Measurements from ENCODE around the gene NDUFB5. TPM values are rescaled to one million over a fixed set of nuclear protein-coding genes. Genes with fewer than 3 reads are reported as not detected.

The NDUFB5 gene
- total and polyA plus RNA-seq, 10 of the 15 experiments (the other 5 are each of a cell fraction or from before 2014, with no cell fraction given): 82.0 to 320 (median 126) TPM

GRCh38 chr3:179562591-179563270 is 41.9 kb upstream of the NDUFB5 start, which contains the start of gene ACTL6A:
Gene ACTL6A (plus strand): TSS chr3:179562926. CDS start chr3:179563093, 167 bp downstream.
- peak within 1 kb of the TSS; percentile 95 for H2AFZ ChIP-seq (ENCODE audit: control insufficient read depth, low read depth, low read length)
- peaks cover 44% of the 10 kb centered on the region for H3K79me2 ChIP-seq (ENCODE audit: control insufficient read depth, insufficient read depth, low read length)
- H3K9me3 ChIP-seq (replicated peaks; ENCODE audit: control insufficient read depth, insufficient read depth, low read length): no peaks in the 10 kb centered on the region
- peak within 1 kb of the TSS; percentile 96 for H3K4me3 ChIP-seq
- H4K20me1 ChIP-seq (ENCODE audit: control insufficient read depth, insufficient read depth): no peaks in the 10 kb centered on the region
- H3K9ac ChIP-seq (ENCODE audit: control insufficient read depth, insufficient read depth, low read length): peak within 1 kb of the TSS; percentile 84
- DNase-seq (ENCODE audit: low read depth, low spot score): peak; percentile 98
- H3K4me1 ChIP-seq (ENCODE audit: control insufficient read depth, insufficient read depth, low read length): no peaks in the 10 kb centered on the region
- no TSS peak for BruUV-seq (replicated peaks)
- ATAC-seq: peak; percentile 96
- SMC1A ChIA-PET (ENCODE audit: uncharacterized antibody, unreplicated experiment): interaction anchor here (0.8 to 1.7 kb wide), 12 partner anchors 41 to 547 kb away, joined by 3 to 9 read pairs (median 4); partner anchors contain the start of genes MFN1, MRPL47 and NDUFB5
- RAD21 ChIA-PET (ENCODE audit: unreplicated experiment): interaction anchor here (0.7 to 2.0 kb wide), 19 partner anchors 42 to 547 kb away, joined by 3 to 12 read pairs (median 4); partner anchors contain the start of genes MRPL47, NDUFB5 and ZNF639
- peak within 1 kb of the TSS; percentile 75 for H3K27ac ChIP-seq (ENCODE audit: control insufficient read depth, insufficient read depth)
- peak within 1 kb of the TSS; percentile 91 for H3K4me2 ChIP-seq (ENCODE audit: control insufficient read depth, insufficient read depth)
- intact Hi-C loops (cut with micrococcal nuclease; ENCODE audit: unreplicated experiment) (loop anchor here (1.0 to 5.0 kb wide), 2 partner anchors 238 to 545 kb away; no protein-coding TSS in a partner anchor), in situ Hi-C loops (cut with MboI) (loop anchor here (10.0 to 25.0 kb wide), 2 partner anchors 548 to 1125 kb away; no protein-coding TSS in a partner anchor)
- no peaks in the 10 kb centered on the region for H3K36me3 ChIP-seq (ENCODE audit: control insufficient read depth in 2 of 2, insufficient read depth in 2 of 2, low read length in 1 of 2)
- FAIRE-seq: peak; percentile 89
- POLR2A ChIA-PET: interaction anchor here (0.6 to 1.7 kb wide), 13 partner anchors 10 to 494 kb away, joined by 3 to 14 read pairs (median 4); partner anchors contain the start of genes MFN1, MRPL47, NDUFB5 and ZMAT3
- no peaks in the 10 kb centered on the region; a peak in 1 of 4 replicates for H3K27me3 ChIP-seq (replicated peaks in 1 of 2; ENCODE audit: control insufficient read depth in 2 of 2, insufficient read depth in 2 of 2, low read length in 1 of 2)
- 2% methylated on average over 31 of the region's 55 CpGs for WGBS (ENCODE audit: insufficient coverage, insufficient replicate concordance, low lambda C conversion rate, missing lambda C conversion rate)
- CTCF ChIA-PET: interaction anchor here (0.9 to 3.7 kb wide), 10 partner anchors 18 to 1039 kb away, joined by 3 to 20 read pairs (median 4); no protein-coding TSS in a partner anchor
- TF ChIP-seq FOXK2 (IDR thresholded peaks at IDR 0.05) (no peak), TCF3 (IDR thresholded peaks at IDR 0.05; ENCODE audit: borderline replicate concordance, insufficient read depth, low read depth, low read length) (0 out of 2 replicates have a peak, but pooled peaks have one; percentile 7), SUPT20H (IDR thresholded peaks at IDR 0.05; ENCODE audit: borderline replicate concordance, control insufficient read depth, low read depth, low read length) (no peak), SMAD1 (IDR thresholded peaks at IDR 0.05; ENCODE audit: low read depth, partially characterized antibody) (no peak), HCFC1 (IDR thresholded peaks at IDR 0.05; ENCODE audit: low read length) (peak; percentile 38; the same call in 1 of the 2 replicates), SIN3A (IDR thresholded peaks at IDR 0.05; ENCODE audit: low read depth, low read length) (peak; percentile 82; the same call in 1 of the 2 replicates), ZBED1 (IDR thresholded peaks at IDR 0.05; ENCODE audit: borderline replicate concordance) (no peak), NR2C1 (IDR thresholded peaks at IDR 0.05) (no peak), ATF3 (IDR thresholded peaks at IDR 0.05; ENCODE audit: borderline replicate concordance, extremely low read depth, low read depth, low read length) (no peak), BRCA1 (IDR thresholded peaks at IDR 0.05; ENCODE audit: low read depth, low read length) (no peak), RFX5 (IDR thresholded peaks at IDR 0.05; ENCODE audit: low read depth, low read length) (peak; percentile 81; the same call in 1 of the 2 replicates), ZBTB4 (CRISPR knock-in tag; IDR thresholded peaks at IDR 0.05) (no peak), MTA2 (IDR thresholded peaks at IDR 0.05; ENCODE audit: low read depth) (no peak), FOS (IDR thresholded peaks at IDR 0.05; ENCODE audit: borderline replicate concordance, extremely low read depth, insufficient read length) (peak; percentile 95), BMI1 (IDR thresholded peaks at IDR 0.05; ENCODE audit: borderline replicate concordance) (no peak), CEBPZ (IDR thresholded peaks at IDR 0.05; ENCODE audit: low read depth, low read length) (peak; percentile 76; the same call in 1 of the 2 replicates)
